ENCODE data around the gene HAO1.

HAO1 gene

GRCh38 chr20:7858734-7859250 lies 81.5 kb downstream of the HAO1 start:
- H3K4me3 ChIP-seq (ENCODE audit: extremely low read depth, insufficient read depth, low read length, poor library complexity, severe bottlenecking), result no peak overlapping the region
- no peak overlapping the region for H3K27ac ChIP-seq (ENCODE audit: low read depth, low read length, severe bottlenecking)
- WGBS, 2 experiments (ENCODE audit: insufficient coverage in 2 of 2), result 51 to 60% methylated on average over 2 to 4 of the region's 4 CpGs

GRCh38 chr20:7856756-7857155 lies 83.5 kb downstream of the HAO1 start:
- H3K9me3 ChIP-seq (ENCODE audit: control insufficient read depth, low read length), result no peaks in the 10 kb centered on the region
- H3K4me3 ChIP-seq (ENCODE audit: extremely low read depth, insufficient read depth, low read length, poor library complexity, severe bottlenecking), result no peak overlapping the region
- H3K27ac ChIP-seq (ENCODE audit: low read depth, low read length, severe bottlenecking), result no peak overlapping the region
- 56 to 75% methylated on average over 1 to 2 of the region's 2 CpGs for WGBS, 2 experiments (ENCODE audit: insufficient coverage in 2 of 2)
- no peaks in the 10 kb centered on the region for H3K36me3 ChIP-seq (ENCODE audit: control insufficient read depth, insufficient read depth, low read length)
- H3K4me1 ChIP-seq (ENCODE audit: control insufficient read depth, insufficient read depth, low read length, poor library complexity, severe bottlenecking), result peaks cover 20% of the 10 kb centered on the region

More at GRCh38 chr20:7858734-7859250, 81.5 kb downstream of the HAO1 start:
- Histone ChIP-seq H3K36me3 (ENCODE audit: control insufficient read depth, insufficient read depth, low read length) (no peaks in the 10 kb centered on the region), H3K4me1 (ENCODE audit: control insufficient read depth, insufficient read depth, low read length, poor library complexity, severe bottlenecking) (peaks cover 20% of the 10 kb centered on the region), H3K9me3 (ENCODE audit: control insufficient read depth, low read length) (no peaks in the 10 kb centered on the region)

GRCh38 chr20:7855545-7855944 lies 84.7 kb downstream of the HAO1 start:
- 100% methylated on average over 1 of the region's 1 CpG; no CpG with 5 or more reads in 1 of the 2 experiments for WGBS, 2 experiments (ENCODE audit: insufficient coverage in 2 of 2)

GRCh38 chr20:7853493-7853892 lies 86.8 kb downstream of the HAO1 start:
- Histone ChIP-seq H3K4me3 (ENCODE audit: extremely low read depth, insufficient read depth, low read length, poor library complexity, severe bottlenecking) (no peak overlapping the region), H3K9me3 (ENCODE audit: control insufficient read depth, low read length) (no peaks in the 10 kb centered on the region), H3K27ac (ENCODE audit: low read depth, low read length, severe bottlenecking) (no peak overlapping the region), H3K4me1 (ENCODE audit: control insufficient read depth, insufficient read depth, low read length, poor library complexity, severe bottlenecking) (peaks cover 15% of the 10 kb centered on the region), H3K36me3 (ENCODE audit: control insufficient read depth, insufficient read depth, low read length) (no peaks in the 10 kb centered on the region)

More at GRCh38 chr20:7855545-7855944, 84.7 kb downstream of the HAO1 start:
- peaks cover 20% of the 10 kb centered on the region for H3K4me1 ChIP-seq (ENCODE audit: control insufficient read depth, insufficient read depth, low read length, poor library complexity, severe bottlenecking)
- H3K4me3 ChIP-seq (ENCODE audit: extremely low read depth, insufficient read depth, low read length, poor library complexity, severe bottlenecking), result no peak overlapping the region
- no peak overlapping the region for H3K27ac ChIP-seq (ENCODE audit: low read depth, low read length, severe bottlenecking)
- no peaks in the 10 kb centered on the region for H3K9me3 ChIP-seq (ENCODE audit: control insufficient read depth, low read length)
- no peaks in the 10 kb centered on the region for H3K36me3 ChIP-seq (ENCODE audit: control insufficient read depth, insufficient read depth, low read length)

- WGBS, 2 experiments (ENCODE audit: insufficient coverage in 2 of 2), result 90 to 95% methylated on average over 5 of the region's 7 CpGs
- H3K9me3 ChIP-seq (ENCODE audit: control insufficient read depth, low read length), result no peaks in the 10 kb centered on the region
- no peaks in the 10 kb centered on the region for H3K36me3 ChIP-seq (ENCODE audit: control insufficient read depth, insufficient read depth, low read length)
- H3K4me1 ChIP-seq (ENCODE audit: control insufficient read depth, insufficient read depth, low read length, poor library complexity, severe bottlenecking), result no peaks in the 10 kb centered on the region
- H3K27ac ChIP-seq (ENCODE audit: low read depth, low read length, severe bottlenecking), result no peak overlapping the region
- no peak overlapping the region for H3K4me3 ChIP-seq (ENCODE audit: extremely low read depth, insufficient read depth, low read length, poor library complexity, severe bottlenecking)
Measured at GRCh38 chr20:7850775-7851490, 89.3 kb downstream of the HAO1 start.

GRCh38 chr20:7849675-7850074 lies 90.6 kb downstream of the HAO1 start:
- no peak overlapping the region for H3K27ac ChIP-seq (ENCODE audit: low read depth, low read length, severe bottlenecking)
- H3K9me3 ChIP-seq (ENCODE audit: control insufficient read depth, low read length), result no peaks in the 10 kb centered on the region
- H3K4me3 ChIP-seq (ENCODE audit: extremely low read depth, insufficient read depth, low read length, poor library complexity, severe bottlenecking), result no peak overlapping the region
- WGBS, 2 experiments (ENCODE audit: insufficient coverage in 2 of 2), result no CpG with 5 or more reads among the region's 2 CpGs
- no peaks in the 10 kb centered on the region for H3K4me1 ChIP-seq (ENCODE audit: control insufficient read depth, insufficient read depth, low read length, poor library complexity, severe bottlenecking)
- no peaks in the 10 kb centered on the region for H3K36me3 ChIP-seq (ENCODE audit: control insufficient read depth, insufficient read depth, low read length)

- Histone ChIP-seq H3K4me3 (ENCODE audit: extremely low read depth, insufficient read depth, low read length, poor library complexity, severe bottlenecking) (no peak overlapping the region), H3K36me3 (ENCODE audit: control insufficient read depth, insufficient read depth, low read length) (no peaks in the 10 kb centered on the region), H3K4me1 (ENCODE audit: control insufficient read depth, insufficient read depth, low read length, poor library complexity, severe bottlenecking) (no peaks in the 10 kb centered on the region), H3K27ac (ENCODE audit: low read depth, low read length, severe bottlenecking) (no peak overlapping the region), H3K9me3 (ENCODE audit: control insufficient read depth, low read length) (no peaks in the 10 kb centered on the region)
- no CpG with 5 or more reads among the region's 2 CpGs for WGBS, 2 experiments (ENCODE audit: insufficient coverage in 2 of 2)
Measured at GRCh38 chr20:7848351-7848750, 91.9 kb downstream of the HAO1 start.

GRCh38 chr20:7843613-7844012 lies 96.6 kb downstream of the HAO1 start:
- Histone ChIP-seq H3K9me3 (ENCODE audit: control insufficient read depth, low read length) (no peaks in the 10 kb centered on the region), H3K4me1 (ENCODE audit: control insufficient read depth, insufficient read depth, low read length, poor library complexity, severe bottlenecking) (peaks cover 21% of the 10 kb centered on the region), H3K4me3 (ENCODE audit: extremely low read depth, insufficient read depth, low read length, poor library complexity, severe bottlenecking) (no peak overlapping the region), H3K27ac (ENCODE audit: low read depth, low read length, severe bottlenecking) (no peak overlapping the region), H3K36me3 (ENCODE audit: control insufficient read depth, insufficient read depth, low read length) (no peaks in the 10 kb centered on the region)

GRCh38 chr20:7841971-7842310 lies 98.3 kb downstream of the HAO1 start:
- 64% methylated on average over 2 of the region's 2 CpGs; no CpG with 5 or more reads in 1 of the 2 experiments for WGBS, 2 experiments (ENCODE audit: insufficient coverage in 2 of 2)
- Histone ChIP-seq H3K4me3 (ENCODE audit: extremely low read depth, insufficient read depth, low read length, poor library complexity, severe bottlenecking) (no peak overlapping the region), H3K4me1 (ENCODE audit: control insufficient read depth, insufficient read depth, low read length, poor library complexity, severe bottlenecking) (peaks cover 21% of the 10 kb centered on the region), H3K27ac (ENCODE audit: low read depth, low read length, severe bottlenecking) (peak overlapping the region; percentile 63), H3K9me3 (ENCODE audit: control insufficient read depth, low read length) (no peaks in the 10 kb centered on the region), H3K36me3 (ENCODE audit: control insufficient read depth, insufficient read depth, low read length) (no peaks in the 10 kb centered on the region)

- WGBS, 2 experiments (ENCODE audit: insufficient coverage in 2 of 2), result 77% methylated on average over 1 of the region's 2 CpGs; no CpG with 5 or more reads in 1 of the 2 experiments
- Histone ChIP-seq H3K27ac (ENCODE audit: low read depth, low read length, severe bottlenecking) (peak overlapping the region; percentile 63), H3K36me3 (ENCODE audit: control insufficient read depth, insufficient read depth, low read length) (no peaks in the 10 kb centered on the region), H3K4me3 (ENCODE audit: extremely low read depth, insufficient read depth, low read length, poor library complexity, severe bottlenecking) (no peak overlapping the region), H3K9me3 (ENCODE audit: control insufficient read depth, low read length) (no peaks in the 10 kb centered on the region), H3K4me1 (ENCODE audit: control insufficient read depth, insufficient read depth, low read length, poor library complexity, severe bottlenecking) (peaks cover 21% of the 10 kb centered on the region)
Measured at GRCh38 chr20:7841291-7841970, 98.8 kb downstream of the HAO1 start.

- peaks cover 7% of the 10 kb centered on the region for H3K4me1 ChIP-seq (ENCODE audit: control insufficient read depth, insufficient read depth, low read length, poor library complexity, severe bottlenecking)
- no peaks in the 10 kb centered on the region for H3K36me3 ChIP-seq (ENCODE audit: control insufficient read depth, insufficient read depth, low read length)
- H3K27ac ChIP-seq (ENCODE audit: low read depth, low read length, severe bottlenecking), result no peak overlapping the region
- H3K4me3 ChIP-seq (ENCODE audit: extremely low read depth, insufficient read depth, low read length, poor library complexity, severe bottlenecking), result no peak overlapping the region
- H3K9me3 ChIP-seq (ENCODE audit: control insufficient read depth, low read length), result no peaks in the 10 kb centered on the region
Measured at GRCh38 chr20:7836076-7836475, 104.2 kb downstream of the HAO1 start.

Measured in mesodermal cell (in vitro differentiated cells).